Mammary epithelial cell (primary cell): Measurements from ENCODE around the gene ANKRD36.
"Not testable (repeated sequence)": the region's sequence is repeated elsewhere in the genome, so short reads cannot be mapped to it uniquely, and the experiment has no call there.

Experiments used
- CTCF ChIP-seq, 2 donors: IDR thresholded peaks in 1 of 2; conservative IDR thresholded peaks in 1 of 2; 2 replicates each; pipeline ENCODE4 v1.5.1; 2011 to 2012; ENCODE audit warnings: inconsistent platforms in 2 of 2, low read length in 2 of 2, mild to moderate bottlenecking in 2 of 2, control low read depth in 1 of 2, low read depth in 1 of 2; ENCODE audit not compliant: insufficient read depth in 1 of 2; ENCODE audit errors: extremely low read depth in 1 of 2
- EZH2 ChIP-seq: IDR thresholded peaks from 2 replicates; pipeline ENCODE4 v1.6.1; 2012; ENCODE audit warnings: low read length, inconsistent platforms, borderline replicate concordance

GRCh38 chr2:97077213-97077612, 35.7 kb upstream of the ANKRD36 start:
- TF ChIP-seq CTCF (conservative IDR thresholded peaks at IDR 0.05 in 1 of 2, IDR thresholded peaks at IDR 0.05 in 1 of 2; ENCODE audit: extremely low read depth in 1 of 2, insufficient read depth in 1 of 2, low read depth in 1 of 2, low read length in 2 of 2); EZH2: not testable (repeated sequence)
